Hepatocyte (in vitro differentiated cells): Measurements from ENCODE around the gene C2CD5. TPM values are rescaled to one million over a fixed set of nuclear protein-coding genes. Genes with fewer than 3 reads are reported as not detected.
"Not testable (repeated sequence)": the region's sequence is repeated elsewhere in the genome, so short reads cannot be mapped to it uniquely, and the experiment has no call there.

ENCODE experiments used
- DNase-seq: peaks from one replicate; pipeline ENCODE4 v3.0.0-alpha.2; 2016; ENCODE audit warnings: low spot score
- H2AFZ ChIP-seq: fragments of 200-600 bp; sonication (generic); 2 replicates; pipeline ENCODE4 v1.6.0; 2016; ENCODE audit warnings: antibody characterized with exemption, mild to moderate bottlenecking
- H3K27ac ChIP-seq: fragments of 200-600 bp; sonication (generic); 2 replicates; pipeline ENCODE4 v1.5.1; 2016; ENCODE audit warnings: mild to moderate bottlenecking
- H3K27me3 ChIP-seq: fragments of 200-600 bp; sonication (generic); 2 replicates; pipeline ENCODE4 v1.6.1; 2016
- H3K36me3 ChIP-seq: fragments of 200-600 bp; sonication (generic); replicated peaks from 2 replicates; pipeline ENCODE4 v1.5.1; 2016; ENCODE audit warnings: low read depth; ENCODE audit not compliant: insufficient read depth
- H3K4me1 ChIP-seq: fragments of 200-600 bp; sonication (generic); 2 replicates; pipeline ENCODE4 v1.5.1; 2016; ENCODE audit warnings: mild to moderate bottlenecking, moderate library complexity; ENCODE audit not compliant: insufficient read depth
- H3K4me2 ChIP-seq: fragments of 200-600 bp; sonication (generic); 2 replicates; pipeline ENCODE4 v1.6.0; 2016
- H3K4me3 ChIP-seq: fragments of 200-600 bp; sonication (generic); 2 replicates; pipeline ENCODE4 v1.5.1; 2016; ENCODE audit warnings: mild to moderate bottlenecking
- H3K79me2 ChIP-seq: fragments of 200-600 bp; sonication (generic); 2 replicates; pipeline ENCODE4 v1.6.0; 2017; ENCODE audit warnings: mild to moderate bottlenecking
- H3K9me2 ChIP-seq: fragments of 200-600 bp; sonication (generic); replicated peaks from 2 replicates; pipeline ENCODE4 v1.6.0; 2017; ENCODE audit warnings: mild to moderate bottlenecking; ENCODE audit not compliant: insufficient read depth
- H3K9me3 ChIP-seq: fragments of 200-600 bp; sonication (generic); 2 replicates; pipeline ENCODE4 v1.5.1; 2016; ENCODE audit warnings: low read depth, mild to moderate bottlenecking
- H4K20me1 ChIP-seq: fragments of 200-600 bp; sonication (generic); 2 replicates; pipeline ENCODE4 v1.6.0; 2016; ENCODE audit warnings: mild to moderate bottlenecking; ENCODE audit not compliant: insufficient read depth, poor library complexity, severe bottlenecking
- CTCF ChIP-seq: fragments of 200-600 bp; sonication (generic); IDR thresholded peaks from 2 replicates; pipeline ENCODE4 v1.5.1; 2016; ENCODE audit warnings: antibody characterized with exemption, mild to moderate bottlenecking; ENCODE audit not compliant: poor library complexity
- EZH2 ChIP-seq: fragments of 200-600 bp; sonication (generic); IDR thresholded peaks from 2 replicates; pipeline ENCODE4 v1.6.1; 2016; ENCODE audit warnings: antibody characterized with exemption, mild to moderate bottlenecking, borderline replicate concordance
- EZH2phosphoT487 ChIP-seq: fragments of 200-600 bp; sonication (generic); IDR thresholded peaks from one replicate; pipeline ENCODE4 v1.6.1; 2018; ENCODE audit warnings: antibody characterized with exemption, mild to moderate bottlenecking, low read depth, moderate library complexity; ENCODE audit not compliant: unreplicated experiment, severe bottlenecking
- WGBS: methylation state at CpG from one replicate; pipeline ENCODE4 v1.1.6; 2016; ENCODE audit warnings: low lambda C conversion rate; ENCODE audit errors: missing lambda C conversion rate; 5-methylcytosine and 5-hydroxymethylcytosine counted together
- polyA plus RNA-seq: library from polyadenylated mRNA; unstranded; fragments of >200 nt; fragmentation: Nextera tagmentation; extraction: Ambion mirVana; gene quantifications from 2 replicates; pipeline ENCODE4 v1.2.1, GENCODE V29; 2016
- total RNA-seq: library from RNA; depleted of rRNA; stranded (reverse); fragments of >200 nt; gene quantifications from 2 replicates; pipeline ENCODE4 v1.2.3, GENCODE V29; 2014

C2CD5 gene
- total and polyA plus RNA-seq, 2 experiments from 2014 or later: 7.3 to 20.5 TPM

- no peak for DNase-seq
These were observed 87.3 kb downstream of the C2CD5 start for GRCh38 chr12:22457085-22457484.

GRCh38 chr12:22453511-22453910, 90.8 kb downstream of the C2CD5 start:
- 96% methylated on average over 3 of the region's 3 CpGs for WGBS
- Histone ChIP-seq H4K20me1 (no peaks in the 10 kb centered on the region), H3K4me2 (no peak overlapping the region), H3K9me2 (no peaks in the 10 kb centered on the region), H3K36me3 (no peaks in the 10 kb centered on the region), H3K4me3 (no peak overlapping the region), H3K9me3 (no peaks in the 10 kb centered on the region), H3K79me2 (no peaks in the 10 kb centered on the region), H2AFZ (no peak overlapping the region), H3K27ac (no peak overlapping the region), H3K27me3 (no peaks in the 10 kb centered on the region), H3K4me1 (no peaks in the 10 kb centered on the region)
- TF ChIP-seq EZH2phosphoT487 (no peak), CTCF (no peak), EZH2 (no peak)
- DNase-seq: no peak

More at GRCh38 chr12:22457085-22457484, 87.3 kb downstream of the C2CD5 start:
- no peaks in the 10 kb centered on the region for H3K4me1 ChIP-seq
- H3K9me3 ChIP-seq: no peaks in the 10 kb centered on the region
- no peaks in the 10 kb centered on the region for H3K27me3 ChIP-seq
- H3K4me3 ChIP-seq: no peak overlapping the region
- no peaks in the 10 kb centered on the region for H4K20me1 ChIP-seq
- H2AFZ ChIP-seq: no peak overlapping the region
- 96% methylated on average over 4 of the region's 4 CpGs for WGBS
- no peak for TF ChIP-seq EZH2
- no peak for TF ChIP-seq EZH2phosphoT487
- TF ChIP-seq CTCF: no peak
- H3K9me2 ChIP-seq: no peaks in the 10 kb centered on the region
- H3K27ac ChIP-seq: no peak overlapping the region
- no peaks in the 10 kb centered on the region for H3K79me2 ChIP-seq
- H3K4me2 ChIP-seq: no peak overlapping the region
- H3K36me3 ChIP-seq: no peaks in the 10 kb centered on the region

GRCh38 chr12:22447223-22447622, 97.1 kb downstream of the C2CD5 start:
- 68% methylated on average over 4 of the region's 4 CpGs for WGBS
- H3K27ac ChIP-seq: no peak overlapping the region
- H3K9me3 ChIP-seq: no peaks in the 10 kb centered on the region
- H3K27me3 ChIP-seq: no peaks in the 10 kb centered on the region
- TF ChIP-seq CTCF: no peak
- TF ChIP-seq EZH2: no peak
- no peak for TF ChIP-seq EZH2phosphoT487
- no peaks in the 10 kb centered on the region for H4K20me1 ChIP-seq
- no peak overlapping the region for H3K4me3 ChIP-seq
- H3K4me2 ChIP-seq: no peak overlapping the region
- H3K36me3 ChIP-seq: no peaks in the 10 kb centered on the region
- H2AFZ ChIP-seq: no peak overlapping the region
- no peak for DNase-seq
- no peaks in the 10 kb centered on the region for H3K79me2 ChIP-seq
- H3K9me2 ChIP-seq: no peaks in the 10 kb centered on the region
- H3K4me1 ChIP-seq: no peaks in the 10 kb centered on the region

GRCh38 chr12:22444317-22444665, 100.1 kb downstream of the C2CD5 start:
- H3K27me3 ChIP-seq, H3K9me2 ChIP-seq, H3K9me3 ChIP-seq, H3K79me2 ChIP-seq, H3K4me2 ChIP-seq, H3K27ac ChIP-seq, H3K4me3 ChIP-seq, DNase-seq, H3K36me3 ChIP-seq, H2AFZ ChIP-seq, H4K20me1 ChIP-seq, H3K4me1 ChIP-seq: not testable (repeated sequence)
- WGBS: 93% methylated on average over 11 of the region's 11 CpGs
